ENCODE measurements around the gene PCDH15.

DNA sequence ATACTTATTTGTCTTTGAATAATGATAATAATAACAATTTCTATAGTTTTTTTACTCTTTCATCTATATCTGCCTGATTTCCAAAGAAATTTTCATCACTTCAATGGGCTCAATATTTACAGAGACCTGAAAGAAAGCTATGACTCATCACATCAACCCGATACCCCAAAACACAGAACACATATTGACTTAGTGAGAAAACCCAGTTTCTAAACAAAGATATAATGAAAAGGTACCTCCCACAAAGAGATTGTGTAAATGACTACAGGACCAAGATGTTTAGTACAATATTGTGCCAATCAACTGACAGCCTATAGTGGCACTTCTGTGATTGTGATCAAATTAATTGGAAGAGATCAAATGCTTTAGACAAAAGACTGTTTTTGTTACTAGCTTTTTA lies 133.9 kb downstream of the PCDH15 start:
- TF ChIP-seq POLR2A (IDR thresholded peaks at IDR 0.05; ENCODE audit: control extremely low read depth in 1 of 2, low read depth in 2 of 2, low read length in 2 of 2) (no peak), SIN3A (conservative IDR thresholded peaks at IDR 0.05 in 1 of 2, IDR thresholded peaks at IDR 0.05 in 1 of 2; ENCODE audit: low read depth in 1 of 2, low read length in 2 of 2) (no peak), RXRA (IDR thresholded peaks at IDR 0.05; ENCODE audit: insufficient read depth, low read depth, low read length) (no peak), TAF1 (IDR thresholded peaks at IDR 0.05; ENCODE audit: low read depth, low read length) (no peak), SUZ12 (IDR thresholded peaks at IDR 0.05; ENCODE audit: low read length) (no peak), SIRT6 (IDR thresholded peaks at IDR 0.05; ENCODE audit: low read length) (no peak)
- TF ChIP-seq, protein P1, sequence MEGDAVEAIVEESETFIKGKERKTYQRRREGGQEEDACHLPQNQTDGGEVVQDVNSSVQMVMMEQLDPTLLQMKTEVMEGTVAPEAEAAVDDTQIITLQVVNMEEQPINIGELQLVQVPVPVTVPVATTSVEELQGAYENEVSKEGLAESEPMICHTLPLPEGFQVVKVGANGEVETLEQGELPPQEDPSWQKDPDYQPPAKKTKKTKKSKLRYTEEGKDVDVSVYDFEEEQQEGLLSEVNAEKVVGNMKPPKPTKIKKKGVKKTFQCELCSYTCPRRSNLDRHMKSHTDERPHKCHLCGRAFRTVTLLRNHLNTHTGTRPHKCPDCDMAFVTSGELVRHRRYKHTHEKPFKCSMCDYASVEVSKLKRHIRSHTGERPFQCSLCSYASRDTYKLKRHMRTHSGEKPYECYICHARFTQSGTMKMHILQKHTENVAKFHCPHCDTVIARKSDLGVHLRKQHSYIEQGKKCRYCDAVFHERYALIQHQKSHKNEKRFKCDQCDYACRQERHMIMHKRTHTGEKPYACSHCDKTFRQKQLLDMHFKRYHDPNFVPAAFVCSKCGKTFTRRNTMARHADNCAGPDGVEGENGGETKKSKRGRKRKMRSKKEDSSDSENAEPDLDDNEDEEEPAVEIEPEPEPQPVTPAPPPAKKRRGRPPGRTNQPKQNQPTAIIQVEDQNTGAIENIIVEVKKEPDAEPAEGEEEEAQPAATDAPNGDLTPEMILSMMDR (IDR thresholded peaks at IDR 0.05; ENCODE audit: control extremely low read depth in 1 of 3, insufficient read depth in 1 of 3, low read depth in 1 of 3, low read length in 3 of 3): no peak
